SU-DHL-6 (cell line): ENCODE results near the gene ATP6V0B.

Experiments used
- H2AFZ ChIP-seq: fragments of 200-600 bp; sonication (generic); 2 replicates; pipeline ENCODE4 v1.6.1; 2014; ENCODE audit warnings: low read depth, mild to moderate bottlenecking, moderate library complexity, mixed read lengths, antibody characterized with exemption, low read length; ENCODE audit not compliant: severe bottlenecking
- H3F3A ChIP-seq: fragments of 200-600 bp; shearing (Covaris generic); 2 replicates; pipeline ENCODE4 v1.6.0; 2016; ENCODE audit warnings: antibody characterized with exemption, mild to moderate bottlenecking; ENCODE audit not compliant: insufficient read depth
- H3K27ac ChIP-seq: fragments of 200-600 bp; sonication (generic); 2 replicates; pipeline ENCODE4 v1.5.1; 2016; ENCODE audit warnings: low read depth, mild to moderate bottlenecking, low read length, moderate library complexity, mixed read lengths
- H3K27me3 ChIP-seq: fragments of 200-600 bp; sonication (generic), shearing (Covaris generic); 2 replicates; pipeline ENCODE4 v1.6.0; 2014; ENCODE audit warnings: mild to moderate bottlenecking, low read length
- H3K36me3 ChIP-seq: fragments of 200-600 bp; sonication (generic); 2 replicates; pipeline ENCODE4 v1.6.1; 2014; ENCODE audit warnings: mild to moderate bottlenecking, low read length, mixed read lengths
- H3K4me2 ChIP-seq: fragments of 300-600, 200-600 bp; shearing (Covaris generic), sonication (generic); 2 replicates; pipeline ENCODE4 v1.6.0; 2014; ENCODE audit warnings: low read length, low read depth, mild to moderate bottlenecking; ENCODE audit not compliant: poor library complexity, severe bottlenecking
- H3K4me3 ChIP-seq: fragments of 200-600 bp; sonication (generic); 2 replicates; pipeline ENCODE4 v1.5.1; 2014; ENCODE audit warnings: antibody characterized with exemption, low read length, mild to moderate bottlenecking, mixed read lengths; ENCODE audit not compliant: insufficient read depth, poor library complexity, severe bottlenecking
- H3K79me2 ChIP-seq: fragments of 200-600 bp; sonication (generic); 2 replicates; pipeline ENCODE4 v1.6.1; 2014; ENCODE audit warnings: mild to moderate bottlenecking, low read length, moderate library complexity; ENCODE audit not compliant: insufficient read depth
- H3K9ac ChIP-seq: fragments of 200-600 bp; sonication (generic); 2 replicates; pipeline ENCODE4 v1.7.0; 2014; ENCODE audit warnings: mild to moderate bottlenecking, low read length
- H3K9me2 ChIP-seq: fragments of 200-600 bp; sonication (generic); replicated peaks from 2 replicates; pipeline ENCODE4 v1.6.1; 2014; ENCODE audit warnings: low read length; ENCODE audit not compliant: insufficient read depth
- H3K9me3 ChIP-seq: fragments of 200-600 bp; sonication (generic); 2 replicates; pipeline ENCODE4 v1.6.1; 2014; ENCODE audit warnings: low read length, mixed read lengths; ENCODE audit not compliant: insufficient read depth
- H4K20me1 ChIP-seq: fragments of 200-600 bp; sonication (generic); 2 replicates; pipeline ENCODE4 v1.6.1; 2014; ENCODE audit warnings: low read depth, mild to moderate bottlenecking, antibody characterized with exemption, low read length, moderate library complexity, mixed read lengths
- EZH2phosphoT487 ChIP-seq: fragments of 200-600 bp; sonication (generic), shearing (Covaris generic); conservative IDR thresholded peaks from 2 replicates; pipeline ENCODE4 v1.6.1; 2018; ENCODE audit warnings: mild to moderate bottlenecking, antibody characterized with exemption, low read length, moderate library complexity, mixed read lengths
- TF ChIP-seq, protein P1 (sequence below): fragments of 200-600 bp; sonication (generic); IDR thresholded peaks from one replicate; pipeline ENCODE4 v1.5.1; 2017; ENCODE audit warnings: antibody characterized with exemption, mild to moderate bottlenecking, low read length, moderate library complexity; ENCODE audit not compliant: insufficient read depth, poor library complexity, severe bottlenecking

Gene ATP6V0B

DNA sequence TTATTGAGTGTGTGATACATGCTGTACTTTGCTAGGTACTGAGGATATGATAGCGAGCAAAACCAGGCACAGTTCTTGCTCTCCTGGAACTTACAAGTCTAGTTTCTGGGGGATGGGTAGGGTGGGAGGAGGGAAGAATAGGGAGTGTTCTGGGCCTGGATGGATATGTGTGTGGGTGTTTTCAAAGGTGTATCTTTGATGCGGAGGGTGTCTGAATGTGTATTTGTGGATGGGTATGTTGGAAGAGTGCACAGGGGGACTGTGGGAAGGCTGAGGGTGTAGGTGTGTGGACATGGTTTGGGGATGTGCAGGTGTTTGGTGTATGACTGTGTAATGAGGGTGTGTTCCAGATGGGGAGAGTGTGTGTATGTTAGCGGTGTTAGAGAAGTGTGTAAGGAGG is 9.4 kb upstream of the ATP6V0B start:
- Histone ChIP-seq H3K4me2 (no peak overlapping the region), H3K4me3 (no peak overlapping the region), H2AFZ (no peak overlapping the region), H3K27me3 (no peaks in the 10 kb centered on the region), H3F3A (no peaks in the 10 kb centered on the region), H3K36me3 (no peaks in the 10 kb centered on the region), H4K20me1 (no peaks in the 10 kb centered on the region), H3K9ac (no peak overlapping the region), H3K79me2 (peaks cover 4% of the 10 kb centered on the region), H3K27ac (no peak overlapping the region), H3K9me3 (no peaks in the 10 kb centered on the region), H3K9me2 (no peaks in the 10 kb centered on the region)
- TF ChIP-seq, protein P1, sequence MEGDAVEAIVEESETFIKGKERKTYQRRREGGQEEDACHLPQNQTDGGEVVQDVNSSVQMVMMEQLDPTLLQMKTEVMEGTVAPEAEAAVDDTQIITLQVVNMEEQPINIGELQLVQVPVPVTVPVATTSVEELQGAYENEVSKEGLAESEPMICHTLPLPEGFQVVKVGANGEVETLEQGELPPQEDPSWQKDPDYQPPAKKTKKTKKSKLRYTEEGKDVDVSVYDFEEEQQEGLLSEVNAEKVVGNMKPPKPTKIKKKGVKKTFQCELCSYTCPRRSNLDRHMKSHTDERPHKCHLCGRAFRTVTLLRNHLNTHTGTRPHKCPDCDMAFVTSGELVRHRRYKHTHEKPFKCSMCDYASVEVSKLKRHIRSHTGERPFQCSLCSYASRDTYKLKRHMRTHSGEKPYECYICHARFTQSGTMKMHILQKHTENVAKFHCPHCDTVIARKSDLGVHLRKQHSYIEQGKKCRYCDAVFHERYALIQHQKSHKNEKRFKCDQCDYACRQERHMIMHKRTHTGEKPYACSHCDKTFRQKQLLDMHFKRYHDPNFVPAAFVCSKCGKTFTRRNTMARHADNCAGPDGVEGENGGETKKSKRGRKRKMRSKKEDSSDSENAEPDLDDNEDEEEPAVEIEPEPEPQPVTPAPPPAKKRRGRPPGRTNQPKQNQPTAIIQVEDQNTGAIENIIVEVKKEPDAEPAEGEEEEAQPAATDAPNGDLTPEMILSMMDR: no peak
- TF ChIP-seq EZH2phosphoT487: no peak

DNA sequence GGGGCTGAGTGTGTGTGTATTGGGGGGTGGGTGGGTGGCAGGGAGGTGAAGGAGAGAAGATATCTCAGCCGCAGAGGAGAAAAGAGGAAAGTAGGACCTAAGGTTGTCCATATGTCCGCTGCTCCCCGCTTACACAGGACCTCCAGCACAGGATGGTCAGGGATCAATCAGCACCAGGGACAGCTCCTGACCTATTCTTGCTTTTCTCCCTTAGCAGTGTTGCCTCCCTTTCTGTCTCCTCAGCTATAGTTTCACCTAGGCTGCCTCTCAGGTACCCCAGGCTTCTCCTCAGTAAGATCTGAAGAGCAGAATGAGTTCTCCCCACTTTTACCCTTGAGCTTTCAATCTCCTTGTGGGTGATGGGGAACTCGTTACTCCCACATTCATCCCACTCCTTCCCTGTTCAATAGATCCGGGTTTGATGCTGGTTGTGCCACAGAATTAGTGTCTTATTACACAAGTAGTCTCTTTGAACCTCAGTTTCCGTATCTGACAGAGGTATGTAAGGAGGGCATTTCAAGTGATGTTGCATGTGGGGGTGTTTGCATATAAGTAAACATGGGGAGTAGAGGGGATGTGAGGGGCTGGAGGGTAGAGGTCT is 6.3 kb upstream of the ATP6V0B start:
- no peaks in the 10 kb centered on the region for H3K9me3 ChIP-seq
- H3K36me3 ChIP-seq: no peaks in the 10 kb centered on the region
- no peaks in the 10 kb centered on the region for H4K20me1 ChIP-seq
- H3K9me2 ChIP-seq: no peaks in the 10 kb centered on the region
- H3K4me3 ChIP-seq: no peak overlapping the region
- TF ChIP-seq EZH2phosphoT487: no peak
- TF ChIP-seq, protein P1: no peak
- no peak overlapping the region for H3K27ac ChIP-seq
- H3K79me2 ChIP-seq: peaks cover 15% of the 10 kb centered on the region
- H3K4me2 ChIP-seq: no peak overlapping the region
- no peak overlapping the region for H3K9ac ChIP-seq
- H2AFZ ChIP-seq: no peak overlapping the region
- peaks cover 4% of the 10 kb centered on the region for H3F3A ChIP-seq
- no peaks in the 10 kb centered on the region for H3K27me3 ChIP-seq

DNA sequence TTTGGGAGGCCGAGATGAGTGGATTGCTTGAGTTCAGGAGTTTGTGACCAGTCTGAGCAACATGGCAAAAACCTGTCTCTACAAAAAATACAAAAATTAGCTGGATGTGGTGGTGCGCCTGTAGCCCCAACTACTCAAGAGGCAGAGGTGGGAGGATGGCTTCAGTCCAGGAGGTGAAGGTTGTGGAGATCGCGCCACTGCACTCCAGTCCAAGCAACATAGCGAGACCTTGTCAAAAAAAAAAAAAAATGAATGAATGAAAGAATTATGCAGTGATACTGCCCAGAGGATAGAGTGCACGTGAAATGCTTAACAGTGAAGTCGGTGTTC is 5.4 kb upstream of the ATP6V0B start:
- Histone ChIP-seq H3K4me2 (peak overlapping the region; percentile 52), H4K20me1 (no peaks in the 10 kb centered on the region), H3F3A (peaks cover 13% of the 10 kb centered on the region), H3K79me2 (peaks cover 15% of the 10 kb centered on the region), H2AFZ (peak overlapping the region; percentile 42), H3K36me3 (no peaks in the 10 kb centered on the region), H3K4me3 (peak overlapping the region; percentile 33), H3K9ac (no peak overlapping the region), H3K27ac (no peak overlapping the region), H3K9me3 (no peaks in the 10 kb centered on the region), H3K9me2 (no peaks in the 10 kb centered on the region), H3K27me3 (no peaks in the 10 kb centered on the region)
- TF ChIP-seq EZH2phosphoT487: no peak
- TF ChIP-seq, protein P1: no peak
